Measurements from ENCODE around the gene SYNJ2.

GRCh38 chr6:158056355-158056754, 74.7 kb downstream of the SYNJ2 start:
- TF ChIP-seq CTCF (IDR thresholded peaks at IDR 0.05) (no peak), POLR2A (IDR thresholded peaks at IDR 0.05) (no peak)

Measured in heart left ventricle (tissue), 13 donors.